AG10803 (cell line): ENCODE results near the gene IYD.

Source experiments
- DNase-seq: peaks from one replicate; pipeline ENCODE4 v3.0.0; 2010; ENCODE audit warnings: low read depth
- H3K4me3 ChIP-seq: 2 replicates; pipeline ENCODE4 v1.5.1; 2011; ENCODE audit warnings: mild to moderate bottlenecking, low read length, control low read depth
- CTCF ChIP-seq: conservative IDR thresholded peaks from 2 replicates; pipeline ENCODE4 v1.5.1; 2011; ENCODE audit warnings: mild to moderate bottlenecking, low read length, control low read depth, inconsistent platforms

The IYD gene

GRCh38 chr6:150377211-150377781 is 8.5 kb downstream of the IYD start:
- H3K4me3 ChIP-seq = no peak overlapping the region
- TF ChIP-seq CTCF = no peak
- peak; percentile 29 for DNase-seq

- TF ChIP-seq CTCF = no peak
- DNase-seq = peak; percentile 78
- no peak overlapping the region for H3K4me3 ChIP-seq
These were observed 11.4 kb downstream of the IYD start for GRCh38 chr6:150380256-150380655.

- DNase-seq = no peak
- H3K4me3 ChIP-seq = no peak overlapping the region
- no peak for TF ChIP-seq CTCF
These were observed 13.4 kb downstream of the IYD start for GRCh38 chr6:150382171-150382570.

- H3K4me3 ChIP-seq = no peak overlapping the region
- DNase-seq = no peak
- no peak for TF ChIP-seq CTCF
These were observed 22.6 kb downstream of the IYD start for GRCh38 chr6:150391414-150391813.

GRCh38 chr6:150391890-150392289 is 23.1 kb downstream of the IYD start:
- TF ChIP-seq CTCF = no peak
- peak; percentile 14 for DNase-seq

GRCh38 chr6:150392452-150393220 is 23.8 kb downstream of the IYD start:
- TF ChIP-seq CTCF = no peak
- DNase-seq = no peak
- no peak overlapping the region for H3K4me3 ChIP-seq

More at GRCh38 chr6:150391890-150392289, 23.1 kb downstream of the IYD start:
- H3K4me3 ChIP-seq = no peak overlapping the region
